Activated naive CD8-positive, alpha-beta T cell (primary cell): Measurements from ENCODE around the gene ALOX12B.

Source experiments
- H3K27ac Mint-ChIP-seq: one replicate; pipeline ENCODE4 v1.8.0; 2021; ENCODE audit warnings: mixed read lengths
- H3K27me3 Mint-ChIP-seq: one replicate; pipeline ENCODE4 v1.8.0; 2021; ENCODE audit warnings: mixed read lengths
- H3K36me3 Mint-ChIP-seq: one replicate; pipeline ENCODE4 v1.8.0; 2021; ENCODE audit warnings: mixed read lengths
- H3K4me1 Mint-ChIP-seq: one replicate; pipeline ENCODE4 v1.8.0; 2021; ENCODE audit warnings: low read depth, mixed read lengths
- H3K4me3 Mint-ChIP-seq: one replicate; pipeline ENCODE4 v1.8.0; 2021; ENCODE audit warnings: mild to moderate bottlenecking, mixed read lengths
- H3K9me3 Mint-ChIP-seq: one replicate; pipeline ENCODE4 v1.8.0; 2021; ENCODE audit warnings: low read depth, mixed read lengths

Gene ALOX12B

GRCh38 chr17:8052256-8053252 is 35.0 kb downstream of the ALOX12B start:
- Mint-ChIP-seq H3K4me1 (peaks cover 4% of the 10 kb centered on the region), H3K27me3 (peaks cover 6% of the 10 kb centered on the region), H3K36me3 (no peaks in the 10 kb centered on the region), H3K4me3 (no peak overlapping the region), H3K27ac (no peak overlapping the region), H3K9me3 (no peaks in the 10 kb centered on the region)

- Mint-ChIP-seq H3K4me1 (peaks cover 4% of the 10 kb centered on the region), H3K27me3 (peaks cover 3% of the 10 kb centered on the region)
These were observed 35.7 kb downstream of the ALOX12B start for GRCh38 chr17:8051831-8052230.

GRCh38 chr17:8048736-8049135 is 38.8 kb downstream of the ALOX12B start:
- H3K9me3 Mint-ChIP-seq: no peaks in the 10 kb centered on the region
- H3K4me1 Mint-ChIP-seq: no peaks in the 10 kb centered on the region
- no peak overlapping the region for H3K27ac Mint-ChIP-seq
- H3K27me3 Mint-ChIP-seq: no peaks in the 10 kb centered on the region
- H3K4me3 Mint-ChIP-seq: no peak overlapping the region
- no peaks in the 10 kb centered on the region for H3K36me3 Mint-ChIP-seq

More at GRCh38 chr17:8051831-8052230, 35.7 kb downstream of the ALOX12B start:
- H3K9me3 Mint-ChIP-seq: no peaks in the 10 kb centered on the region
- no peaks in the 10 kb centered on the region for H3K36me3 Mint-ChIP-seq
- H3K4me3 Mint-ChIP-seq: no peak overlapping the region
- H3K27ac Mint-ChIP-seq: no peak overlapping the region

- H3K27me3 Mint-ChIP-seq: no peaks in the 10 kb centered on the region
- H3K4me3 Mint-ChIP-seq: no peak overlapping the region
- H3K9me3 Mint-ChIP-seq: no peaks in the 10 kb centered on the region
- H3K4me1 Mint-ChIP-seq: no peaks in the 10 kb centered on the region
- H3K36me3 Mint-ChIP-seq: no peaks in the 10 kb centered on the region
- H3K27ac Mint-ChIP-seq: no peak overlapping the region
These were observed 39.3 kb downstream of the ALOX12B start for GRCh38 chr17:8048236-8048635.

GRCh38 chr17:8047769-8048110 is 39.8 kb downstream of the ALOX12B start:
- Mint-ChIP-seq H3K27me3 (no peaks in the 10 kb centered on the region), H3K4me3 (no peak overlapping the region), H3K27ac (no peak overlapping the region)

GRCh38 chr17:8046929-8047768 is 40.4 kb downstream of the ALOX12B start:
- Mint-ChIP-seq H3K4me1 (no peaks in the 10 kb centered on the region), H3K36me3 (no peaks in the 10 kb centered on the region), H3K9me3 (no peaks in the 10 kb centered on the region), H3K27ac (no peak overlapping the region), H3K27me3 (no peaks in the 10 kb centered on the region), H3K4me3 (no peak overlapping the region)

More at GRCh38 chr17:8047769-8048110, 39.8 kb downstream of the ALOX12B start:
- Mint-ChIP-seq H3K9me3 (no peaks in the 10 kb centered on the region), H3K36me3 (no peaks in the 10 kb centered on the region), H3K4me1 (no peaks in the 10 kb centered on the region)

- Mint-ChIP-seq H3K4me1 (no peaks in the 10 kb centered on the region), H3K36me3 (no peaks in the 10 kb centered on the region), H3K9me3 (no peaks in the 10 kb centered on the region), H3K27ac (no peak overlapping the region), H3K27me3 (peaks cover under 1% of the 10 kb centered on the region), H3K4me3 (no peak overlapping the region)
These were observed 41.1 kb downstream of the ALOX12B start for GRCh38 chr17:8046306-8046928.

- no peaks in the 10 kb centered on the region for H3K9me3 Mint-ChIP-seq
- H3K4me1 Mint-ChIP-seq: peaks cover 2% of the 10 kb centered on the region
- no peaks in the 10 kb centered on the region for H3K36me3 Mint-ChIP-seq
- peaks cover 5% of the 10 kb centered on the region for H3K27me3 Mint-ChIP-seq
- H3K4me3 Mint-ChIP-seq: no peak overlapping the region
- H3K27ac Mint-ChIP-seq: no peak overlapping the region
These were observed 42.4 kb downstream of the ALOX12B start for GRCh38 chr17:8044819-8045810.

- Mint-ChIP-seq H3K4me3 (no peak overlapping the region), H3K27me3 (peaks cover 13% of the 10 kb centered on the region), H3K4me1 (peaks cover 7% of the 10 kb centered on the region), H3K36me3 (no peaks in the 10 kb centered on the region), H3K27ac (no peak overlapping the region), H3K9me3 (no peaks in the 10 kb centered on the region)
These were observed 45.5 kb downstream of the ALOX12B start for GRCh38 chr17:8041979-8042378.

- Mint-ChIP-seq H3K4me1 (peaks cover 7% of the 10 kb centered on the region), H3K27me3 (peaks cover 13% of the 10 kb centered on the region), H3K36me3 (no peaks in the 10 kb centered on the region), H3K4me3 (no peak overlapping the region), H3K9me3 (no peaks in the 10 kb centered on the region), H3K27ac (no peak overlapping the region)
These were observed 46.1 kb downstream of the ALOX12B start for GRCh38 chr17:8041249-8041928.

GRCh38 chr17:8039611-8040168 is 47.8 kb downstream of the ALOX12B start:
- Mint-ChIP-seq H3K27me3 (peaks cover 13% of the 10 kb centered on the region), H3K4me3 (no peak overlapping the region), H3K4me1 (peaks cover 7% of the 10 kb centered on the region), H3K36me3 (no peaks in the 10 kb centered on the region), H3K9me3 (no peaks in the 10 kb centered on the region), H3K27ac (no peak overlapping the region)

- Mint-ChIP-seq H3K4me3 (peak within 1 kb of the TSS; percentile 35), H3K27ac (no peak within 1 kb of the TSS), H3K27me3 (peaks cover 13% of the 10 kb centered on the region), H3K36me3 (no peaks in the 10 kb centered on the region), H3K9me3 (no peaks in the 10 kb centered on the region), H3K4me1 (peaks cover 7% of the 10 kb centered on the region)
These were observed 48.4 kb downstream of the ALOX12B start, which contains the start of gene ALOX15B for GRCh38 chr17:8038954-8039610. Gene ALOX15B (plus strand): TSS chr17:8039059. CDS start chr17:8039156, 97 bp downstream.

- Mint-ChIP-seq H3K4me1 (no peaks in the 10 kb centered on the region), H3K27me3 (peaks cover 9% of the 10 kb centered on the region), H3K36me3 (no peaks in the 10 kb centered on the region), H3K9me3 (no peaks in the 10 kb centered on the region), H3K4me3 (no peak overlapping the region), H3K27ac (peak overlapping the region; percentile 59)
These were observed 55.1 kb downstream of the ALOX12B start for GRCh38 chr17:8032442-8032841.
